GM12878 (cell line): ENCODE results near the gene IER3IP1. TPM values are rescaled to one million over a fixed set of nuclear protein-coding genes. Genes with fewer than 3 reads are reported as not detected.

Source experiments
- ATAC-seq: fragments of 200-7000 bp; cut with Tn5 transposase; 3 replicates; pipeline ENCODE4 v1.9.1; 2020; ENCODE audit warnings: mild to moderate bottlenecking, moderate library complexity
- BruUV-seq: library from RNA; stranded (reverse); fragments of 400-500 nt; replicated peaks from 2 replicates; lab custom pipeline; 2021; lab: Mats Ljungman, UMichigan
- CTCF ChIA-PET: fragments of 300-600 bp; sonication (Branson Sonifier 250); formaldehyde crosslinking; extraction: SDS; loops from one replicate; lab custom pipeline; 2021; ENCODE audit warnings: inconsistent platforms; lab: Yijun Ruan, JAX
- POLR2A ChIA-PET: fragments of 350-600 bp; formaldehyde crosslinking; extraction: SDS; loops from one replicate; lab custom pipeline; 2021; ENCODE audit warnings: inconsistent platforms; lab: Charles Lee
- RAD21 ChIA-PET: fragments of 300-600 bp; sonication (Branson Sonifier 250); formaldehyde crosslinking; loops from one replicate; lab custom pipeline; 2023; ENCODE audit warnings: antibody characterized with exemption; ENCODE audit not compliant: unreplicated experiment; lab: Charles Lee
- SMC1A ChIA-PET: fragments of 300-600 bp; sonication (Branson Sonifier 250); formaldehyde crosslinking; loops from one replicate; lab custom pipeline; 2023; ENCODE audit not compliant: unreplicated experiment, uncharacterized antibody; lab: Charles Lee
- DNase-seq: peaks from one replicate; pipeline ENCODE4 v3.0.0-alpha.2; 2011; ENCODE audit warnings: low read depth, low spot score
- FAIRE-seq: peaks from 3 replicates; lab custom pipeline; 2011; peaks lifted over from hg19 to GRCh38; lab: Jason Lieb, UNC
- H2AFZ ChIP-seq: 2 replicates; pipeline ENCODE4 v1.6.0; 2011; ENCODE audit warnings: low read depth, low read length, control low read depth; ENCODE audit not compliant: control insufficient read depth
- H3K27ac ChIP-seq: 2 replicates; pipeline ENCODE4 v1.5.1; 2011; ENCODE audit warnings: control low read depth; ENCODE audit not compliant: control insufficient read depth, insufficient read depth
- H3K27me3 ChIP-seq, 2 experiments: replicated peaks in 1 of 2; 2 replicates each; pipeline versions ENCODE4 v1.6.0 to v1.6.1; 2011; ENCODE audit warnings: low read length in 1 of 2; ENCODE audit not compliant: control insufficient read depth in 2 of 2, insufficient read depth in 2 of 2
- H3K36me3 ChIP-seq, 2 experiments: 2 replicates each; pipeline ENCODE4 v1.5.1; 2011; ENCODE audit warnings: low read length in 1 of 2; ENCODE audit not compliant: control insufficient read depth in 2 of 2, insufficient read depth in 2 of 2
- H3K4me1 ChIP-seq: 2 replicates; pipeline ENCODE4 v1.6.1; 2011; ENCODE audit warnings: mild to moderate bottlenecking, low read length, moderate library complexity, mixed read lengths; ENCODE audit not compliant: control insufficient read depth, insufficient read depth
- H3K4me2 ChIP-seq: 2 replicates; pipeline ENCODE4 v1.6.0; 2011; ENCODE audit warnings: control low read depth; ENCODE audit not compliant: control insufficient read depth, insufficient read depth
- H3K4me3 ChIP-seq: fragments of 200-600 bp; sonication (generic); 2 replicates; pipeline ENCODE4 v1.5.1; 2016
- H3K79me2 ChIP-seq: 2 replicates; pipeline ENCODE4 v1.6.0; 2011; ENCODE audit warnings: low read length; ENCODE audit not compliant: control insufficient read depth, insufficient read depth
- H3K9ac ChIP-seq: 2 replicates; pipeline ENCODE4 v1.8.0; 2011; ENCODE audit warnings: low read length, control low read depth, mixed read lengths; ENCODE audit not compliant: control insufficient read depth, insufficient read depth
- H3K9me3 ChIP-seq: replicated peaks from 3 replicates; pipeline ENCODE4 v1.5.1; 2011; ENCODE audit warnings: mild to moderate bottlenecking, low read length; ENCODE audit not compliant: control insufficient read depth, insufficient read depth
- H4K20me1 ChIP-seq: 2 replicates; pipeline ENCODE4 v1.6.0; 2011; ENCODE audit not compliant: control insufficient read depth, insufficient read depth
- ETV6 ChIP-seq, 2 experiments: fragments of 450-650 bp in 1 of 2; IDR thresholded peaks in 1 of 2; conservative IDR thresholded peaks in 1 of 2; 2 replicates each; pipeline ENCODE4 v1.6.1; 2014; ENCODE audit warnings: antibody characterized with exemption in 1 of 2, borderline replicate concordance in 1 of 2, low read depth in 1 of 2, mild to moderate bottlenecking in 1 of 2, moderate library complexity in 1 of 2
- EZH2 ChIP-seq: IDR thresholded peaks from 2 replicates; pipeline ENCODE4 v1.6.1; 2012; ENCODE audit warnings: low read depth, mild to moderate bottlenecking, control low read depth, inconsistent platforms, low read length, borderline replicate concordance; ENCODE audit not compliant: control insufficient read depth
- FOXK2 ChIP-seq: fragments of 450-650 bp; IDR thresholded peaks from 2 replicates; pipeline ENCODE4 v1.6.1; 2017; ENCODE audit warnings: mild to moderate bottlenecking, moderate library complexity
- IRF4 ChIP-seq: IDR thresholded peaks from 2 replicates; pipeline ENCODE4 v1.6.1; 2011; ENCODE audit warnings: low read depth, low read length
- JUNB ChIP-seq: IDR thresholded peaks from 2 replicates; pipeline ENCODE4 v1.6.1; 2016; ENCODE audit warnings: antibody characterized with exemption, mild to moderate bottlenecking
- RAD51 ChIP-seq: fragments of 450-650 bp; IDR thresholded peaks from 2 replicates; pipeline ENCODE4 v1.6.1; 2016; ENCODE audit warnings: moderate library complexity, mild to moderate bottlenecking, inconsistent platforms
- RFX5 ChIP-seq: IDR thresholded peaks from 2 replicates; pipeline ENCODE4 v1.6.1; 2011; ENCODE audit warnings: low read depth, low read length, improper control_type of control experiment
- SMAD5 ChIP-seq: IDR thresholded peaks from 2 replicates; pipeline ENCODE4 v1.6.1; 2016; ENCODE audit warnings: antibody characterized with exemption, low read depth
- SMARCA5 ChIP-seq: fragments of 450-650 bp; IDR thresholded peaks from 2 replicates; pipeline ENCODE4 v1.6.1; 2017; ENCODE audit warnings: mild to moderate bottlenecking
- TARDBP ChIP-seq: IDR thresholded peaks from 2 replicates; pipeline ENCODE4 v1.6.1; 2016; ENCODE audit warnings: borderline replicate concordance
- YBX1 ChIP-seq: fragments of 450-650 bp; IDR thresholded peaks from 2 replicates; pipeline ENCODE4 v1.6.1; 2016; ENCODE audit warnings: antibody characterized with exemption
- WGBS: methylation state at CpG from one replicate; pipeline ENCODE4 v1.1.6; 2016; ENCODE audit warnings: low lambda C conversion rate; ENCODE audit not compliant: insufficient replicate concordance, insufficient coverage; ENCODE audit errors: missing lambda C conversion rate; 5-methylcytosine and 5-hydroxymethylcytosine counted together
- in situ Hi-C: fragments of 300-500 bp; cut with MboI; formaldehyde crosslinking; loops from 9 replicates; pipeline ENCODE4 v1.14.3; 2018; ENCODE audit warnings: mixed read lengths
- intact Hi-C: fragments of 100-400 bp; cut with micrococcal nuclease; formaldehyde crosslinking; loops from one replicate; pipeline ENCODE4 v1.14.2; 2022; ENCODE audit not compliant: unreplicated experiment
- polyA plus RNA-seq, 11 experiments: library from polyadenylated mRNA; depleted of rRNA in 4 of 11; unstranded in 6 of 11; stranded (reverse) in 5 of 11; fragments of >200 nt; fragmentation: Nextera tagmentation in 4 of 11; fragmentation: Illumina TruSeq in 1 of 11; extraction: Ambion mirVana in 4 of 11; extraction: Trizol in 1 of 11; gene quantifications; 1 replicate in 1 of 11; 2 replicates in 10 of 11; pipeline versions ENCODE4 v1.2.1 to v1.2.3, GENCODE V29; 2011 to 2016; ENCODE audit warnings: inconsistent platforms in 2 of 11, missing spikeins in 2 of 11, low read depth in 1 of 11
- total RNA-seq, 4 experiments: library from RNA; depleted of rRNA in 3 of 4; stranded (reverse); fragments of >200 nt in 3 of 4; fragmentation: Illumina TruSeq in 1 of 4; extraction: Trizol in 1 of 4; gene quantifications; 2 replicates each; pipeline versions ENCODE4 v1.2.1 to v1.2.3, GENCODE V29; 2013 to 2021
- TF ChIP-seq, protein P1 (sequence below): IDR thresholded peaks from 2 replicates; pipeline ENCODE4 v1.6.1; 2012; ENCODE audit warnings: improper control_type of control experiment, low read depth, low read length; ENCODE audit not compliant: insufficient replicate concordance
- TF ChIP-seq, protein P2 (sequence below): fragments of 450-650 bp; formaldehyde crosslinking; IDR thresholded peaks from 2 replicates; pipeline ENCODE4 v1.4.0; 2022; ENCODE audit warnings: mild to moderate bottlenecking, moderate library complexity
- TF ChIP-seq, protein P3 (sequence below): fragments of 450-650 bp; conservative IDR thresholded peaks from 2 replicates; pipeline ENCODE4 v1.6.1; 2017; ENCODE audit warnings: mild to moderate bottlenecking, moderate library complexity

Gene IER3IP1
- total and polyA plus RNA-seq, 10 of the 15 experiments (the other 5 are each of a cell fraction or from before 2014, with no cell fraction given): 7.9 to 40.9 (median 28.1) TPM

DNA sequence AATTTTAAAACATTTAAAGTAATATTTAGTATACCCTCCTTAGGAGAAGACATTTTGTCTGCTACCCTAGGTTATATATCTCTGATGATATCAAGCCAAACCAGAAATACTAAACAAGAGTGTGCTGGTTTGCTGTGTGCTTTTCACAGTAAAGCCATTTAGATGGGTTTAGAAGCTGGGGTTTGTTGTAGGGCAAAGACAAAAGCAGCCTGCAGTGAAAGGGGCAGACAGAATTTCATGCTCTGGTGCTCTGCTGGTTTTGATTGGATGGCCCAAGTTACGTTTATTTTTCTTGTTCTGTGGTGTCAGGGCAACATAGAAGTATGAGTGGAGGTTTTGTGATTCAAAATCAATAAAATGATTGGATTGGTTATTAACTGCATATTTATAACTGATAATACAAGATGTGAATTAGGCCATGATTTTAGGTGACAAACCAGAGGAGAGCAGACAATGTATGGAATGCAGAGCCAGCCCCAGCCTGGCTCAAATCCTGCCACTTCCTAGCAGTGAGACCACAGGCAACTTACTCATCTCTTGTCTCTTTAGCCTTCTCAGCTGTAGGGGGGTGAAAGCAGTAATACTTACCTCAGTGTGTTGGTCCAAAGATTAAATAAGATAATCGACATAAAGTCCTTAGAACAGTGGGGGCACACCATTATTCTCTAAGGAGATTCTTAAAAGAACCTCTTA is 30.9 kb upstream of the IER3IP1 start:
- Histone ChIP-seq H3K27me3 (peaks cover 1 to 5% of the 10 kb centered on the region in 2 experiments; a peak in 2 of 4 replicates), H3K27ac (no peak overlapping the region), H3K36me3 (no peaks in the 10 kb centered on the region), H3K4me1 (no peaks in the 10 kb centered on the region), H3K9me3 (no peaks in the 10 kb centered on the region), H3K4me3 (no peak overlapping the region), H2AFZ (no peak overlapping the region), H3K9ac (no peak overlapping the region), H4K20me1 (no peaks in the 10 kb centered on the region), H3K79me2 (no peaks in the 10 kb centered on the region), H3K4me2 (no peak overlapping the region)
- ChIA-PET POLR2A (no interaction called here), RAD21 (no interaction called here), SMC1A (no interaction called here), CTCF (no interaction called here)
- in situ Hi-C loops: loop anchor here (5.0 kb wide), 1 partner anchor 105 kb away; no protein-coding TSS in a partner anchor
- WGBS: 0% methylated on average over 2 of the region's 2 CpGs
- no peak for ATAC-seq
- no peak for DNase-seq
- no TSS peak for BruUV-seq
- intact Hi-C loops: no loop called here
- no peak for FAIRE-seq
- TF ChIP-seq IRF4 (no peak), JUNB (no peak), RFX5 (no peak), TARDBP (no peak), SMARCA5 (no peak), ETV6 (conservative IDR thresholded peaks at IDR 0.05 in 1 of 2, IDR thresholded peaks at IDR 0.05 in 1 of 2; ENCODE audit: borderline replicate concordance in 1 of 2, low read depth in 1 of 2) (no peak), SMAD5 (no peak), RAD51 (no peak), FOXK2 (no peak), YBX1 (no peak), EZH2 (no peak)
- TF ChIP-seq, protein P1, sequence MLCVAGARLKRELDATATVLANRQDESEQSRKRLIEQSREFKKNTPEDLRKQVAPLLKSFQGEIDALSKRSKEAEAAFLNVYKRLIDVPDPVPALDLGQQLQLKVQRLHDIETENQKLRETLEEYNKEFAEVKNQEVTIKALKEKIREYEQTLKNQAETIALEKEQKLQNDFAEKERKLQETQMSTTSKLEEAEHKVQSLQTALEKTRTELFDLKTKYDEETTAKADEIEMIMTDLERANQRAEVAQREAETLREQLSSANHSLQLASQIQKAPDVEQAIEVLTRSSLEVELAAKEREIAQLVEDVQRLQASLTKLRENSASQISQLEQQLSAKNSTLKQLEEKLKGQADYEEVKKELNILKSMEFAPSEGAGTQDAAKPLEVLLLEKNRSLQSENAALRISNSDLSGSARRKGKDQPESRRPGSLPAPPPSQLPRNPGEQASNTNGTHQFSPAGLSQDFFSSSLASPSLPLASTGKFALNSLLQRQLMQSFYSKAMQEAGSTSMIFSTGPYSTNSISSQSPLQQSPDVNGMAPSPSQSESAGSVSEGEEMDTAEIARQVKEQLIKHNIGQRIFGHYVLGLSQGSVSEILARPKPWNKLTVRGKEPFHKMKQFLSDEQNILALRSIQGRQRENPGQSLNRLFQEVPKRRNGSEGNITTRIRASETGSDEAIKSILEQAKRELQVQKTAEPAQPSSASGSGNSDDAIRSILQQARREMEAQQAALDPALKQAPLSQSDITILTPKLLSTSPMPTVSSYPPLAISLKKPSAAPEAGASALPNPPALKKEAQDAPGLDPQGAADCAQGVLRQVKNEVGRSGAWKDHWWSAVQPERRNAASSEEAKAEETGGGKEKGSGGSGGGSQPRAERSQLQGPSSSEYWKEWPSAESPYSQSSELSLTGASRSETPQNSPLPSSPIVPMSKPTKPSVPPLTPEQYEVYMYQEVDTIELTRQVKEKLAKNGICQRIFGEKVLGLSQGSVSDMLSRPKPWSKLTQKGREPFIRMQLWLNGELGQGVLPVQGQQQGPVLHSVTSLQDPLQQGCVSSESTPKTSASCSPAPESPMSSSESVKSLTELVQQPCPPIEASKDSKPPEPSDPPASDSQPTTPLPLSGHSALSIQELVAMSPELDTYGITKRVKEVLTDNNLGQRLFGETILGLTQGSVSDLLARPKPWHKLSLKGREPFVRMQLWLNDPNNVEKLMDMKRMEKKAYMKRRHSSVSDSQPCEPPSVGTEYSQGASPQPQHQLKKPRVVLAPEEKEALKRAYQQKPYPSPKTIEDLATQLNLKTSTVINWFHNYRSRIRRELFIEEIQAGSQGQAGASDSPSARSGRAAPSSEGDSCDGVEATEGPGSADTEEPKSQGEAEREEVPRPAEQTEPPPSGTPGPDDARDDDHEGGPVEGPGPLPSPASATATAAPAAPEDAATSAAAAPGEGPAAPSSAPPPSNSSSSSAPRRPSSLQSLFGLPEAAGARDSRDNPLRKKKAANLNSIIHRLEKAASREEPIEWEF: no peak
- TF ChIP-seq, protein P2, sequence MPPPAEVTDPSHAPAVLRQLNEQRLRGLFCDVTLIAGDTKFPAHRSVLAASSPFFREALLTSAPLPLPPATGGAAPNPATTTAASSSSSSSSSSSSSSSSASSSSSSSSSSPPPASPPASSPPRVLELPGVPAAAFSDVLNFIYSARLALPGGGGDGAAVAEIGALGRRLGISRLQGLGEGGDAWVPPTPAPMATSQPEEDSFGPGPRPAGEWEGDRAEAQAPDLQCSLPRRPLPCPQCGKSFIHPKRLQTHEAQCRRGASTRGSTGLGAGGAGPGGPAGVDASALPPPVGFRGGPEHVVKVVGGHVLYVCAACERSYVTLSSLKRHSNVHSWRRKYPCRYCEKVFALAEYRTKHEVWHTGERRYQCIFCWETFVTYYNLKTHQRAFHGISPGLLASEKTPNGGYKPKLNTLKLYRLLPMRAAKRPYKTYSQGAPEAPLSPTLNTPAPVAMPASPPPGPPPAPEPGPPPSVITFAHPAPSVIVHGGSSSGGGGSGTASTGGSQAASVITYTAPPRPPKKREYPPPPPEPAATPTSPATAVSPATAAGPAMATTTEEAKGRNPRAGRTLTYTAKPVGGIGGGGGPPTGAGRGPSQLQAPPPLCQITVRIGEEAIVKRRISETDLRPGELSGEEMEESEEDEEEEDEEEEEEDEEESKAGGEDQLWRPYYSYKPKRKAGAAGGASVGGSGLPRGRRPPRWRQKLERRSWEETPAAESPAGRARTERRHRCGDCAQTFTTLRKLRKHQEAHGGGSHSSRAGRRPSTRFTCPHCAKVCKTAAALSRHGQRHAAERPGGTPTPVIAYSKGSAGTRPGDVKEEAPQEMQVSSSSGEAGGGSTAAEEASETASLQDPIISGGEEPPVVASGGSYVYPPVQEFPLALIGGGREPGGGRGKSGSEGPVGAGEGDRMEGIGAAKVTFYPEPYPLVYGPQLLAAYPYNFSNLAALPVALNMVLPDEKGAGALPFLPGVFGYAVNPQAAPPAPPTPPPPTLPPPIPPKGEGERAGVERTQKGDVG (CRISPR knock-in tag): no peak
- TF ChIP-seq, protein P3, sequence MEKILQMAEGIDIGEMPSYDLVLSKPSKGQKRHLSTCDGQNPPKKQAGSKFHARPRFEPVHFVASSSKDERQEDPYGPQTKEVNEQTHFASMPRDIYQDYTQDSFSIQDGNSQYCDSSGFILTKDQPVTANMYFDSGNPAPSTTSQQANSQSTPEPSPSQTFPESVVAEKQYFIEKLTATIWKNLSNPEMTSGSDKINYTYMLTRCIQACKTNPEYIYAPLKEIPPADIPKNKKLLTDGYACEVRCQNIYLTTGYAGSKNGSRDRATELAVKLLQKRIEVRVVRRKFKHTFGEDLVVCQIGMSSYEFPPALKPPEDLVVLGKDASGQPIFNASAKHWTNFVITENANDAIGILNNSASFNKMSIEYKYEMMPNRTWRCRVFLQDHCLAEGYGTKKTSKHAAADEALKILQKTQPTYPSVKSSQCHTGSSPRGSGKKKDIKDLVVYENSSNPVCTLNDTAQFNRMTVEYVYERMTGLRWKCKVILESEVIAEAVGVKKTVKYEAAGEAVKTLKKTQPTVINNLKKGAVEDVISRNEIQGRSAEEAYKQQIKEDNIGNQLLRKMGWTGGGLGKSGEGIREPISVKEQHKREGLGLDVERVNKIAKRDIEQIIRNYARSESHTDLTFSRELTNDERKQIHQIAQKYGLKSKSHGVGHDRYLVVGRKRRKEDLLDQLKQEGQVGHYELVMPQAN: no peak
